HepG2 (cell line): ENCODE data around the gene VDAC1. TPM values are rescaled to one million over a fixed set of nuclear protein-coding genes. Genes with fewer than 3 reads are reported as not detected.

Source experiments
- AKAP8 ChIP-seq: sonication (generic); formaldehyde crosslinking; IDR thresholded peaks from 2 replicates; pipeline ENCODE4 v1.5.1; 2020; ENCODE audit warnings: mild to moderate bottlenecking, missing genetic modification reagents
- BCL6 ChIP-seq: IDR thresholded peaks from 2 replicates; pipeline ENCODE4 v1.6.1; 2016; ENCODE audit warnings: missing genetic modification reagents, missing compliant biosample characterization
- CENPX ChIP-seq: sonication (generic); formaldehyde crosslinking; IDR thresholded peaks from 2 replicates; pipeline ENCODE4 v1.9.0; 2021; ENCODE audit warnings: mild to moderate bottlenecking, missing genetic modification reagents, moderate library complexity
- EP300 ChIP-seq, 3 experiments: sonication (generic) in 1 of 3; formaldehyde crosslinking in 1 of 3; IDR thresholded peaks; 2 replicates each; pipeline versions ENCODE4 v1.5.1 to v1.6.1; 2011 to 2020; ENCODE audit warnings: low read depth in 2 of 3, low read length in 2 of 3, borderline replicate concordance in 1 of 3, improper control_type of control experiment in 1 of 3, mild to moderate bottlenecking in 1 of 3, missing genetic modification reagents in 1 of 3, moderate library complexity in 1 of 3
- FIP1L1 ChIP-seq: fragments of 200-400 bp; formaldehyde crosslinking; IDR thresholded peaks from 2 replicates; pipeline ENCODE4 v1.6.1; 2018; ENCODE audit warnings: low read depth, mild to moderate bottlenecking, low read length, moderate library complexity, borderline replicate concordance; ENCODE audit not compliant: insufficient read depth
- FOXK2 ChIP-seq: fragments of 450-650 bp; IDR thresholded peaks from 2 replicates; pipeline ENCODE4 v1.6.1; 2016
- HMGA1 ChIP-seq: sonication (generic); formaldehyde crosslinking; conservative IDR thresholded peaks from 2 replicates; pipeline ENCODE4 v1.4.0; 2020; ENCODE audit warnings: missing genetic modification reagents
- HNRNPUL1 ChIP-seq: fragments of 200-400 bp; formaldehyde crosslinking; IDR thresholded peaks from 2 replicates; pipeline ENCODE4 v1.6.1; 2017; ENCODE audit warnings: low read depth, mild to moderate bottlenecking, low read length, moderate library complexity
- LCORL ChIP-seq, 2 experiments: fragments of 450-650 bp in 1 of 2; sonication (generic) in 1 of 2; formaldehyde crosslinking in 1 of 2; IDR thresholded peaks; 2 replicates each; pipeline versions ENCODE4 v1.5.0 to v1.6.1; 2017 to 2020; ENCODE audit warnings: antibody characterized with exemption in 1 of 2, missing genetic modification reagents in 1 of 2
- PBX3 ChIP-seq: sonication (generic); formaldehyde crosslinking; IDR thresholded peaks from 2 replicates; pipeline ENCODE4 v1.8.1; 2023; ENCODE audit warnings: missing genetic modification reagents, inconsistent platforms, borderline replicate concordance
- RBM22 ChIP-seq: fragments of 200-400 bp; formaldehyde crosslinking; optimal IDR thresholded peaks from 2 replicates; pipeline ENCODE3; 2017; ENCODE audit warnings: mild to moderate bottlenecking, low read length, moderate library complexity
- STAG1 ChIP-seq: sonication (generic); formaldehyde crosslinking; IDR thresholded peaks from 2 replicates; pipeline ENCODE4 v1.4.0; 2020; ENCODE audit warnings: missing genetic modification reagents
- TRAFD1 ChIP-seq: sonication (generic); formaldehyde crosslinking; IDR thresholded peaks from 2 replicates; pipeline ENCODE4 v1.5.1; 2020; ENCODE audit warnings: missing genetic modification reagents, mild to moderate bottlenecking, borderline replicate concordance
- ZBTB34 ChIP-seq: sonication (generic); formaldehyde crosslinking; IDR thresholded peaks from 2 replicates; pipeline ENCODE4 v1.8.0; 2022; ENCODE audit warnings: mild to moderate bottlenecking, missing genetic modification reagents
- ZFP91 ChIP-seq: sonication (generic); formaldehyde crosslinking; IDR thresholded peaks from 2 replicates; pipeline ENCODE4 v1.9.0; 2022; ENCODE audit warnings: missing genetic modification reagents, mild to moderate bottlenecking, borderline replicate concordance
- ZNF264 ChIP-seq: sonication (generic); formaldehyde crosslinking; IDR thresholded peaks from 2 replicates; pipeline ENCODE4 v1.4.0; 2020; ENCODE audit warnings: missing genetic modification reagents
- ZNF343 ChIP-seq: sonication (generic); formaldehyde crosslinking; IDR thresholded peaks from 2 replicates; pipeline ENCODE4 v1.4.0; 2020; ENCODE audit warnings: mild to moderate bottlenecking, missing genetic modification reagents
- ZNF567 ChIP-seq: sonication (generic); formaldehyde crosslinking; IDR thresholded peaks from 2 replicates; pipeline ENCODE4 v1.8.1; 2023; ENCODE audit warnings: mild to moderate bottlenecking, missing genetic modification reagents, borderline replicate concordance
- ZNF7 ChIP-seq: IDR thresholded peaks from 2 replicates; pipeline ENCODE4 v1.6.1; 2016; ENCODE audit warnings: missing biosample characterization, missing genetic modification reagents
- ZNF781 ChIP-seq: sonication (generic); formaldehyde crosslinking; IDR thresholded peaks from 2 replicates; pipeline ENCODE4 v1.5.1; 2020; ENCODE audit warnings: borderline replicate concordance, mild to moderate bottlenecking, missing genetic modification reagents; ENCODE audit errors: not compliant biosample characterization
- ZNF800 ChIP-seq: sonication (generic); formaldehyde crosslinking; IDR thresholded peaks from 2 replicates; pipeline ENCODE4 v1.4.0; 2020; ENCODE audit warnings: missing genetic modification reagents
- ZSCAN9 ChIP-seq: IDR thresholded peaks from 2 replicates; pipeline ENCODE4 v1.6.1; 2016; ENCODE audit warnings: borderline replicate concordance
- polyA plus RNA-seq, 8 experiments: library from polyadenylated mRNA; depleted of rRNA in 3 of 8; stranded (reverse) in 7 of 8; unstranded in 1 of 8; fragments of >200 nt; fragmentation: Illumina TruSeq in 4 of 8; extraction: Trizol in 4 of 8; gene quantifications; 2 replicates each; pipeline versions ENCODE4 v1.2.1 to v1.2.3, GENCODE V29; 2011 to 2016; ENCODE audit warnings: low read depth in 4 of 8, missing spikeins in 1 of 8, mixed read lengths in 1 of 8; ENCODE audit not compliant: insufficient read depth in 1 of 8
- total RNA-seq, 5 experiments: library from RNA; depleted of rRNA; stranded (reverse); fragments of >200 nt; fragmentation: Illumina TruSeq; extraction: Trizol; gene quantifications; 2 replicates each; pipeline ENCODE4 v1.2.3, GENCODE V29; 2016; ENCODE audit warnings: low read depth in 1 of 5

The VDAC1 gene
- total and polyA plus RNA-seq, 2 of the 13 experiments (the other 11 are each of a cell fraction or from before 2014, with no cell fraction given), result 112 to 380 TPM

- TF ChIP-seq TRAFD1 (CRISPR knock-in tag) (no peak), CENPX (CRISPR knock-in tag) (no peak), EP300 (IDR thresholded peaks at IDR 0.05; ENCODE audit: low read depth in 2 of 2, low read length in 2 of 2) (peak in 1 of 2 experiments; percentile 75; a peak in 1 of 4 replicates), EP300 (CRISPR knock-in tag; IDR thresholded peaks at IDR 0.05; ENCODE audit: borderline replicate concordance) (no peak; the same call in 1 of the 2 replicates), BCL6 (0 out of 2 replicates have a peak, but pooled peaks have one; percentile 15), RBM22 (peak; percentile 50), ZBTB34 (no peak), HMGA1 (CRISPR knock-in tag) (no peak), PBX3 (CRISPR knock-in tag) (no peak), ZNF264 (CRISPR knock-in tag) (no peak), ZNF7 (CRISPR knock-in tag) (no peak), FIP1L1 (no peak), ZNF781 (CRISPR knock-in tag) (peak; percentile 41), LCORL (IDR thresholded peaks at IDR 0.05) (no peak), LCORL (CRISPR knock-in tag; IDR thresholded peaks at IDR 0.05) (peak; percentile 68), ZNF567 (CRISPR knock-in tag) (no peak), HNRNPUL1 (no peak), ZFP91 (CRISPR knock-in tag) (no peak), STAG1 (CRISPR knock-in tag) (no peak), FOXK2 (no peak), ZNF343 (CRISPR knock-in tag) (0 out of 2 replicates have a peak, but pooled peaks have one; percentile 7), AKAP8 (CRISPR knock-in tag) (no peak; the same call in 1 of the 2 replicates), ZNF800 (CRISPR knock-in tag) (no peak), ZSCAN9 (CRISPR knock-in tag) (no peak)
Measured at GRCh38 chr5:133994990-133995333, 9.8 kb downstream of the VDAC1 start (continued).
